VCaP (cell line): ENCODE results near the gene MYOZ1.

ENCODE experiments used
- H3K27ac ChIP-seq: fragments of 450-650 bp; 2 replicates; pipeline ENCODE4 v1.5.1; 2017
- TF ChIP-seq, protein P1 (sequence below): fragments of 450-650 bp; conservative IDR thresholded peaks from 2 replicates; pipeline ENCODE4 v1.5.1; 2017; ENCODE audit warnings: mild to moderate bottlenecking, moderate library complexity

Gene MYOZ1

GRCh38 chr10:73655257-73655989 lies 14.1 kb upstream of the MYOZ1 start:
- TF ChIP-seq, protein P1, sequence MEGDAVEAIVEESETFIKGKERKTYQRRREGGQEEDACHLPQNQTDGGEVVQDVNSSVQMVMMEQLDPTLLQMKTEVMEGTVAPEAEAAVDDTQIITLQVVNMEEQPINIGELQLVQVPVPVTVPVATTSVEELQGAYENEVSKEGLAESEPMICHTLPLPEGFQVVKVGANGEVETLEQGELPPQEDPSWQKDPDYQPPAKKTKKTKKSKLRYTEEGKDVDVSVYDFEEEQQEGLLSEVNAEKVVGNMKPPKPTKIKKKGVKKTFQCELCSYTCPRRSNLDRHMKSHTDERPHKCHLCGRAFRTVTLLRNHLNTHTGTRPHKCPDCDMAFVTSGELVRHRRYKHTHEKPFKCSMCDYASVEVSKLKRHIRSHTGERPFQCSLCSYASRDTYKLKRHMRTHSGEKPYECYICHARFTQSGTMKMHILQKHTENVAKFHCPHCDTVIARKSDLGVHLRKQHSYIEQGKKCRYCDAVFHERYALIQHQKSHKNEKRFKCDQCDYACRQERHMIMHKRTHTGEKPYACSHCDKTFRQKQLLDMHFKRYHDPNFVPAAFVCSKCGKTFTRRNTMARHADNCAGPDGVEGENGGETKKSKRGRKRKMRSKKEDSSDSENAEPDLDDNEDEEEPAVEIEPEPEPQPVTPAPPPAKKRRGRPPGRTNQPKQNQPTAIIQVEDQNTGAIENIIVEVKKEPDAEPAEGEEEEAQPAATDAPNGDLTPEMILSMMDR: no peak
- no peak overlapping the region for H3K27ac ChIP-seq

- TF ChIP-seq, protein P1: peak; percentile 82
- H3K27ac ChIP-seq: no peak overlapping the region
These were observed 12.4 kb upstream of the MYOZ1 start for GRCh38 chr10:73653701-73654100.

- H3K27ac ChIP-seq: no peak overlapping the region
- TF ChIP-seq, protein P1: no peak
These were observed 11.9 kb upstream of the MYOZ1 start for GRCh38 chr10:73653195-73653594.

GRCh38 chr10:73650537-73651331 lies 9.5 kb upstream of the MYOZ1 start:
- TF ChIP-seq, protein P1: no peak
- no peak overlapping the region for H3K27ac ChIP-seq

- H3K27ac ChIP-seq: no peak overlapping the region
- TF ChIP-seq, protein P1: no peak
These were observed 8.7 kb upstream of the MYOZ1 start for GRCh38 chr10:73649876-73650536.

- H3K27ac ChIP-seq: no peak overlapping the region
- TF ChIP-seq, protein P1: no peak
These were observed 7.9 kb upstream of the MYOZ1 start for GRCh38 chr10:73648975-73649829.
